HG02852 (cell line): ENCODE results near the gene TCERG1.
A peak's percentile ranks its signal among the peaks of the same experiment; 100 is the strongest.
"Not testable (repeated sequence)": the region's sequence is repeated elsewhere in the genome, so short reads cannot be mapped to it uniquely, and the experiment has no call there.

Source experiments
- ATAC-seq: cut with Tn5 transposase; IDR thresholded peaks from one replicate; pipeline ENCODE4 v1.9.1; 2021; ENCODE audit warnings: mild to moderate bottlenecking, moderate library complexity; ENCODE audit not compliant: unreplicated experiment

The TCERG1 gene

GRCh38 chr5:146519554-146519953 lies 72.4 kb downstream of the TCERG1 start:
- ATAC-seq, result no peak

DNA sequence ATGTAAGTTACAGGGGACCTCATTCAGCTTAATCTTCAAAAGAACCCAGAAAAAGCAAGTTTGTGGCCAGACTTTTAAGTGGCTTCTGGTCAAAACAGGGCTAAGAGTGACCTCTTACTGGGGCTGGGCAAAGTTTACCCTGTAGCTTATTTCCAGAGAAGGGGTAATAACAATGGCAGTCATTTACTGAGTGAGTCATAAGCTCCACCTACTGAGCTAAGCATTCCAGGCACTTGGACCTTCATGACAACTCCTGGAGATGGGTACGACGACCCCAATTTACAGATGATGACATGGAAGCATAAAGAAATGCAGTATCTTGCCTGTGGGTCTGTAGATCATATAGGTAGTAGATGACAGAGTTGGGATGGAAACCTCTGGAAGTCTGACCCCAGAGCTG lies 73.6 kb downstream of the TCERG1 start:
- ATAC-seq, result no peak

GRCh38 chr5:146521403-146522106 lies 74.4 kb downstream of the TCERG1 start:
- ATAC-seq, result no peak

DNA sequence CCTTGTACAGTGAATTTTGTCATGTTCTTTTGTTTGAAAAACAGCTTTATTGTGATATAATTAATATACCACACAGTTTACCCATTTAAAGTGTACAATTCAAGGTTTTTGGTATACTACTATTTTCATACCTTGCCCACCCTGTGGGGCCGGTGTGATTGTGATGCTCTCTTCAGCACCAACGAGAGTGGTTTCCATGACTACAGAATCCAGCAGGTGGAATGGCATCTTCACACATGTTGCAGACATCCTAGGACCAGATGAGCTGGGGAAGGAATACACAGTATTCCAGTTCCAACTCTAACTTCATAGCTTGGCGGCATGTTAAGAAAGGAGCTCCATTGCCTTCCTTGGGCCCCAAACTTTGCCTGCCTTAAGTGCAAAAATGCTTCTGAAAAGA lies 76.6 kb downstream of the TCERG1 start:
- no peak for ATAC-seq

- ATAC-seq, result no peak
Observed at GRCh38 chr5:146527785-146528184, 80.7 kb downstream of the TCERG1 start.

DNA sequence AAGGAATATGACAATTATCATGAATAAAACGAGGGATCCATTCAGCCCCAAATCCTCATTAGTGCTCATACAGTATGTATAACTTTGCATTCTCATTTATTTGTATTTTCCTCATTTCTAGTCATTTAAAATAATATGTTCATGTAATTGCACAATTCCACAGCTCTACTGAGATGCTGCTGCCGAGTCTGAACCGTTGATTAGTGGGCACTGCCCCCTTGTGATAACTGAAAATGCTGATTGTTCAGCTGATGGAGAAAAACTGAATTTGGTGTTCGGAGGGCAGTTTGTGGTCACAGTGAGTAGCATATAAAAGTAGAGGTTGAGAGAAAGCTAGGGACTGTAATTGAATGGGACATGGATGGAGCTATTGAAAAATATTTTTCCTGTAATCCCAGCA lies 81.1 kb downstream of the TCERG1 start:
- no peak for ATAC-seq

GRCh38 chr5:146529984-146530383 lies 82.9 kb downstream of the TCERG1 start:
- no peak for ATAC-seq

GRCh38 chr5:146533260-146533857 lies 86.2 kb downstream of the TCERG1 start:
- ATAC-seq, result peak; percentile 97

DNA sequence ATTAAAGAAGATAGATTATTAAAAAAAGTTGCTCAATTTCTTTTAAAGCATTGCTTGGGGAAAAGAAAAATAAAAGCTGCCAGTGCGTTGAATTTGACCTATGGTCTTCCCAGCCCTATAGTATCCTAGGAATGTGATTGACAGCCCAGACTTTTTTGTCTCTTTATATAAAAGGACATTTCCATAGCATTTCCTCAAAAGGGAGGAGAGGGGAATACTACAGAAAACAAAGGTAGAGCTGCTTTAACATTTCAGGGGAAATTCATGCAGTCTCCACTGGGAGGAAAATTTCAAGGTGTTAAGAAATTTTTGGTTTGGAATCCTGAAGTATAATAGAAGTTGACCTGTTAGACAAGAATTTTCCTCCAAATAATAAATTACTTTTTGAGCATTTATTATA lies 86.7 kb downstream of the TCERG1 start:
- no peak for ATAC-seq

DNA sequence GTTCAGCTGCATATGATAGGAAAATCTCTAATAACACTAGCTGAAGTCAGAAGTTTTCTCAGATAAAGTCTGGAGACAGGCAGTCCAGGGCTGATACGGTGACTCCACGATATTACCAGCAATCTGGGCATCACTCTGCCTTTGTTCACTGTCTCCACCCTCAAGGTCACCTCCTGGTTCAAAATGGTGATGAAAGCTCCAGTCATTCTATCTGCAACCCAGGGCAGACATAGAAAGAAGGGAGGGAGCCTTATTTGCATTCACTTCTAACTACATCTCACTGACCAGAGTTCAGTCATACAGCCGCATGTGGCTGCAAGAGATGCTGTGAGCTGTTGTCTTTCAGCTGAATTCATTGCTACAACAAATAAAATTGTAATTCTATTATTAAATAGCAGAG lies 91.3 kb downstream of the TCERG1 start:
- no peak for ATAC-seq

DNA sequence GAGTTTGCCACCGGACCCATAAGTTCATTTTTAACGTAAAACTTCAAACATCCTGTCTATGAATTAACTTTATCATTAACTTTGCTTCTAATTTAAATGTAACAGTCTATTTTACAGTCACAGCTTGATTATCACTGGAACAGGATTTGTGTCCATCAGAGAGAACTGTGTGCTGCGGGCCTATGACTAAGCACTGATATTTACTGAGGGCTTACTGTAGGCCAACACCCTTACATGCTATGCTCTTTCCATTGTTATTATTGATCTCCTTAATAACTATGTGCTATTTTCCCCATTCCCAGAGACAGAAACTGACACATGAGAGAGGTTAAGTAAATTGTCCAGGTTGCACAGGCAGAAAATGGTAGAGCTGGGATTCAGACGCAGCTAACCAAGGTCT lies 92.8 kb downstream of the TCERG1 start:
- no peak for ATAC-seq

GRCh38 chr5:146540414-146540813 lies 93.3 kb downstream of the TCERG1 start:
- no peak for ATAC-seq

GRCh38 chr5:146541958-146542849 lies 95.1 kb downstream of the TCERG1 start:
- peak; percentile 98 for ATAC-seq

DNA sequence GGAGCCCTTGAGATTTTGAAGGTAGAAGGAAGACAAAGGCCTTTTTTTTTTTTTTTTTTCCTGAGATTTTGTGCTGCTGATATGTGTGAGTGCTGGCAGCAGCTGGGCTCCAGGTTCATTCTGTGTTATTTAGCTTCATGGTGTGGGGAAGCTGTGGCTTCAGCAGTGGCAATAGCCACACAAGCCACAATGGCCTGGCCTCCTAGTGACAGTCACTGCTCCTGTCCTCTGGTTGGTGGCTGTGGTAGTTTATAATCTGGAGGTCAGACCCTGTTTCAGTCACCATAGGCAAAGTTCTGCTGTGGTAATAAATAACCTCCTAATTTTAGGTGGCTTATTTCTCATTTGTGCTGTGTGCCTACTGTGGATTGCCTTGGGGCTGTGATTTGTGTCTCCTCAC lies 97.1 kb downstream of the TCERG1 start:
- ATAC-seq, result no peak

DNA sequence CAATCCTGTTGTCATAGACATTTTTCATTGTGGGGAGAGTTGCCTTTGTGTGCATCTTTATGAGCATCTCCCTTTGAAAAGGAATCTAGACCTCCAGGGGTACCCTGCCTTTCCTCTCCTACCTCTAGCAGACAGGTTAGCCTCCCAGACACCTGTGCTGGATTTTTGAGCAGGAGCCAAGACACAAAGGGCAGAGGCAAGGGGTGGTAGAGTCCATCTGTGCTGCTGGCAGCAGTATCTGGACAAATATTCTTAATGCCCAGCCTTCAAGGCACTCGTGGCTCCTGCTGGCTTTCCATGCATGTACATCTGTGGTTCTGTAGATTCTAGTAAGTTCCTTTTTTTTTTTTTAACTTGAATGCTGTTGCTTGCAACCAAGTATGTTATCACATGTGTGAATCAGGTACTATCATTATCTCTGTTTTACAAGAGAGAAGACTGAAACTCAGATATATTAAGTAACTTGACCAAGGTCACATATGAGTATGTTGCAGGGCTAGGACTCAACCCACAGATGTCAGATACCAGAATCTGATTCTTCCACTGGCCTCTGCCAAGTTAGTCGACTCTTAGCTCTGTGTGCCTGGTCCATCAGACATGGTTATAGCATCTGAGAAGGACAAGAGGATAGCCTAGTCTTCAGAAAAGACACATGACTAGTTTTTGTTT lies 101.8 kb downstream of the TCERG1 start:
- ATAC-seq, result peak; percentile 72

DNA sequence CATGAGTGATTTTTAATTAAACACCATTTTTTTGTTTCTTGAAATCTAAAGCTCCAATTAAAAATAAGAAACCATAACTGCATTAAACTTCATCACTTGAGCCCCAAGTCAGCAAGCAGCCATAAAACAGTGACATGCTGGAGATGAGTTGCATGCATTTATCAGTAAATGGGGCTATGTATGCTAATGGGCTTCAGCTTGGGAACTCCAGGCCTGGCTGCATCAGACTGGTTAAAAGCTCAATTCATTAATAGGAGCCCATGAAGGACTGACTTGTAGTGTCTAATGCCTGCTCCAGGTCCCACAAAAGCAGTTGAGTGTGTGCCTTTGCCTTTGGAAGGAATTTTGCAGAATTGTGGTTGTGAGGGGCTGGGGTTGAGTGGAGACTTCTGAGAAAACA lies 102.5 kb downstream of the TCERG1 start:
- no peak for ATAC-seq

DNA sequence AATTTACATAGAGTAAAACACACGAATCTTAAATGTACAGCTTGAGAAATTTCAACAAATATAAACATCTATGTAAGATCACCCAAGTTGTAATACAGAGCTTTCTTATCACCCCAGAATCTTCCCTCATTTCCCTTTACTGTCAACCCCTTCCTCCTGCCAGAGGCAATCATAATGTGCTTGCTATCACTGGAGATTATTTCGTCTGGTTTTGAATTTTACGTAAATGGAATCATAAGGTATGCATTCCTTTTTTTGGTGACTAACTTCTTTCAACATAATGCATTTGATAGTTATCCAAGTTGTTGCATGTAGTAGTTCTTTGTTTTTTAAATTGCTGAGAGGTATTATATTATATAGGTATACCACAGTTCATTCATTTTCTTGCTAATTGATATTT lies 106.3 kb downstream of the TCERG1 start:
- ATAC-seq, result no peak

DNA sequence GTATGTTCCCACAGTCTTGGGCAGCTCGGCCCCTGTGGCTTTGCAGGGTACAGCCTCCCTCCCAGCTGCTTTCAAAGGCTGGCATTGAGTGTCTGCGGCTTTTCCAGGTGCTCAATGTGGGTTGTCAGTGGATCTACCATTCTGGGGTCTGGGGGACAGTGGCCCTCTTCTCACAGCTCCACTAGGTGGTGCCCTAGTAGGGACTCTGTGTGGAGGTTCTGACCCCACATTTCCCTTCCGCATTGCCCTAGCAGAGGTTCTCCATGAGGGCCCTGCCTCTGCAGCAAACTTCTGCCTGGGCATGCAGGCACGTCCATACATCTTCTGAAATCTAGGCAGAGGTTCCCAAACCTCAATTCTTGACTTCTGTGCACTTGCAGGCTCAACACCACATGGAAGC lies 109.8 kb downstream of the TCERG1 start:
- not testable (repeated sequence) for ATAC-seq

DNA sequence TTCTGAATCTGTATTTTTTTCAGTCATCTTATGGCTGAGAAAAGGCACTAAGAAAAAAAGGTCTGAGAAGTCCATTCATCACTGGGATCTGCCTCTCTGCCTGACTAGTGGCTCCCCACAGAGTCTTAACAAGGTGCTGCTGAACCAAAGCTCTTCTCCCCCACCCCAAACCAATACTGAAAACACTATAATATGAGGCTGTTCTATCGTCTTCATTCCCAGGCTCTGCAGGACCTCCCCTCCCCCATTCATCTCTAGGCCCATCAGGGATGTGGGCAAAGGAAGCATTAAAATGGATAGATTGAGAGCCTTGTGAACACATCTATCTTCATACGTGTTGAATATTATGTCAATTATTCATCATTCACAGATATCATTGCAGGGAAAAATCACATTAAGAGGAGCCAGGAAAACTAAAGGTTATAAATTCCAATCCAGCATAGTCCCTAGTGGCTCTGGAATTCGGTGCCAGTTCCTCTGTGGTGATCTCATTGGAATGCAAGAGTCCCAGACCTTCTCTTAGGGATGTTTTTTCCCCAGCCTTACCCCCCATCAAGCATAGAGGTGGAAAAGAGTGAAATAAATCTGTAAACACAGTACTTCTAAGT lies 113.2 kb downstream of the TCERG1 start:
- ATAC-seq, result no peak
